Esophagus muscularis mucosa (tissue), 4 donors: ENCODE results near the gene DOCK4. TPM values are rescaled to one million over a fixed set of nuclear protein-coding genes. Genes with fewer than 3 reads are reported as not detected.
"Not testable (repeated sequence)": the region's sequence is repeated elsewhere in the genome, so short reads cannot be mapped to it uniquely, and the experiment has no call there.

ENCODE experiments used
- DNase-seq: peaks from one replicate; pipeline ENCODE4 v3.0.0-alpha.2; 2017; ENCODE audit errors: extremely low spot score
- H3K27ac ChIP-seq, 4 donors: fragments of 200-600 bp; sonication (generic); replicated peaks in 1 of 4; 1 replicate in 3 of 4; 2 replicates in 1 of 4; pipeline ENCODE4 v1.5.1; 2016 to 2019; ENCODE audit warnings: mild to moderate bottlenecking in 1 of 4
- H3K27me3 ChIP-seq, 4 donors: fragments of 200-600 bp; sonication (generic); one replicate each; pipeline versions ENCODE4 v1.5.1 to v1.6.0; 2016 to 2019
- H3K36me3 ChIP-seq, 4 donors: fragments of 200-600 bp; sonication (generic); one replicate each; pipeline ENCODE4 v1.5.1; 2016 to 2019
- H3K4me1 ChIP-seq, 4 donors: fragments of 200-600 bp; sonication (generic); one replicate each; pipeline ENCODE4 v1.5.1; 2016 to 2019
- H3K4me3 ChIP-seq, 4 donors: fragments of 200-600 bp; sonication (generic); 1 replicate in 2 of 4; 2 replicates in 2 of 4; pipeline ENCODE4 v1.5.1; 2016 to 2019; ENCODE audit warnings: mild to moderate bottlenecking in 4 of 4, moderate library complexity in 1 of 4
- H3K9me3 ChIP-seq, 4 donors: fragments of 200-600 bp; sonication (generic); 1 replicate in 3 of 4; 2 replicates in 1 of 4; pipeline ENCODE4 v1.5.1; 2016 to 2019
- EP300 ChIP-seq: sonication (generic); formaldehyde crosslinking; IDR thresholded peaks from one replicate; pipeline ENCODE4 v1.6.1; 2017; ENCODE audit warnings: antibody characterized with exemption
- POLR2A ChIP-seq: fragments of 450-650 bp; IDR thresholded peaks from one replicate; pipeline ENCODE4 v1.6.1; 2017; ENCODE audit warnings: antibody characterized with exemption, moderate library complexity, mild to moderate bottlenecking, low read depth
- POLR2AphosphoS5 ChIP-seq, 2 donors: sonication (generic); formaldehyde crosslinking; IDR thresholded peaks; one replicate each; pipeline ENCODE4 v1.6.1; 2017; ENCODE audit warnings: antibody characterized with exemption in 2 of 2
- whole genome bisulfite sequencing: methylation state at CpG from one replicate; pipeline ENCODE4 v1.1.5; 2018; 5-methylcytosine and 5-hydroxymethylcytosine counted together
- intact Hi-C: fragments of 100-400 bp; cut with DNase I; formaldehyde crosslinking; loops from one replicate; pipeline ENCODE4 v1.15.1; 2023
- total RNA-seq, 4 donors: library from RNA; depleted of rRNA; stranded (reverse); fragments of >200 nt; gene quantifications; one replicate each; pipeline versions ENCODE4 v1.1.0 to v1.2.1, GENCODE V29; 2016
- TF ChIP-seq, protein P1 (sequence below), 3 experiments: fragments of 200-600 bp in 2 of 3; fragments of 450-650 bp in 1 of 3; sonication (generic) in 2 of 3; IDR thresholded peaks; one replicate each; pipeline ENCODE4 v1.5.1; 2017 to 2019; ENCODE audit warnings: antibody characterized with exemption in 3 of 3, mild to moderate bottlenecking in 2 of 3, moderate library complexity in 1 of 3

Gene DOCK4
- total RNA-seq, 4 donors from 2014 or later = 14.0 to 25.3 (median 18.8) TPM

DNA sequence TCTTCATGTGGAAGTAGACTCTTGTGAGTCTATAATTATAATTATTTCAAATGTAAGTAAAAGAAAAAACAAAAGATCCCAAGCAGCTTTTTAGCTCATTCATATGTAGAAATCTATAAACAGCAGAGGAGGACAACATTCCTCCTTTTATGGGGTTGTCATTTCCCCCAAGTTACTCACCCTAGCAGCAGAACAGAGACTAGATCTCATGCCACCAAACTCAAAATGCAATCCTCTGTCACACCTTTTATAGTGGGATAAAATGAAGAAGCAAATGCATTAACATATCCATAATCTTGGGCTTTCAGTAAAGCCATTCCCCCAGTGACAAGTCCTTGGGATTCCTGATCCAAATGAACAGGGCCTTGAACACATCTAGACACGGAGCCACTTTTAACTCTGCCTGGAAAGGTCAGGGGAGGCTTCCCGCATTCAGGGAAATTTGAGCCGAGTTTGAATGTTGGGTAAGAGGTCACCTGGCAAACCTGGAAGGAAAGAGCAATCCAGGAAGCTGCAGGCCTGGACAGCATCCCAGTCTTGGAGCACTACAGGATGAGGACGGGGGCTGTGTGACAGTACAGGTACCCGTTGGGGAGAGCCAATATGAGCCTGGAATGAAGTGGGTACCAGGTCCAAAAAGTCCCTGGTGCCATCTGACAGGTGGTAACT lies 76.4 kb downstream of the DOCK4 start:
- Histone ChIP-seq H3K9me3 (no peaks in the 10 kb centered on the region), H3K4me3 (no peak overlapping the region), H3K27me3 (no peaks in the 10 kb centered on the region), H3K27ac (peak overlapping the region in 2 of 4 donors; percentile 13 to 24), H3K36me3 (no peaks in the 10 kb centered on the region), H3K4me1 (peaks cover 25 to 40% (median 31%) of the 10 kb centered on the region in 4 donors)
- no peak for DNase-seq
- intact Hi-C loops = loop anchor here (10.0 kb wide), 1 partner anchor 75 kb away; the partner anchor contains the start of genes DOCK4 and ZNF277
- TF ChIP-seq, protein P1, sequence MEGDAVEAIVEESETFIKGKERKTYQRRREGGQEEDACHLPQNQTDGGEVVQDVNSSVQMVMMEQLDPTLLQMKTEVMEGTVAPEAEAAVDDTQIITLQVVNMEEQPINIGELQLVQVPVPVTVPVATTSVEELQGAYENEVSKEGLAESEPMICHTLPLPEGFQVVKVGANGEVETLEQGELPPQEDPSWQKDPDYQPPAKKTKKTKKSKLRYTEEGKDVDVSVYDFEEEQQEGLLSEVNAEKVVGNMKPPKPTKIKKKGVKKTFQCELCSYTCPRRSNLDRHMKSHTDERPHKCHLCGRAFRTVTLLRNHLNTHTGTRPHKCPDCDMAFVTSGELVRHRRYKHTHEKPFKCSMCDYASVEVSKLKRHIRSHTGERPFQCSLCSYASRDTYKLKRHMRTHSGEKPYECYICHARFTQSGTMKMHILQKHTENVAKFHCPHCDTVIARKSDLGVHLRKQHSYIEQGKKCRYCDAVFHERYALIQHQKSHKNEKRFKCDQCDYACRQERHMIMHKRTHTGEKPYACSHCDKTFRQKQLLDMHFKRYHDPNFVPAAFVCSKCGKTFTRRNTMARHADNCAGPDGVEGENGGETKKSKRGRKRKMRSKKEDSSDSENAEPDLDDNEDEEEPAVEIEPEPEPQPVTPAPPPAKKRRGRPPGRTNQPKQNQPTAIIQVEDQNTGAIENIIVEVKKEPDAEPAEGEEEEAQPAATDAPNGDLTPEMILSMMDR (IDR thresholded peaks at IDR 0.05) = no peak
- peak in 1 of 2 donors; percentile 18 for TF ChIP-seq POLR2AphosphoS5 (IDR thresholded peaks at IDR 0.05)
- WGBS = 35% methylated on average over 5 of the region's 5 CpGs

DNA sequence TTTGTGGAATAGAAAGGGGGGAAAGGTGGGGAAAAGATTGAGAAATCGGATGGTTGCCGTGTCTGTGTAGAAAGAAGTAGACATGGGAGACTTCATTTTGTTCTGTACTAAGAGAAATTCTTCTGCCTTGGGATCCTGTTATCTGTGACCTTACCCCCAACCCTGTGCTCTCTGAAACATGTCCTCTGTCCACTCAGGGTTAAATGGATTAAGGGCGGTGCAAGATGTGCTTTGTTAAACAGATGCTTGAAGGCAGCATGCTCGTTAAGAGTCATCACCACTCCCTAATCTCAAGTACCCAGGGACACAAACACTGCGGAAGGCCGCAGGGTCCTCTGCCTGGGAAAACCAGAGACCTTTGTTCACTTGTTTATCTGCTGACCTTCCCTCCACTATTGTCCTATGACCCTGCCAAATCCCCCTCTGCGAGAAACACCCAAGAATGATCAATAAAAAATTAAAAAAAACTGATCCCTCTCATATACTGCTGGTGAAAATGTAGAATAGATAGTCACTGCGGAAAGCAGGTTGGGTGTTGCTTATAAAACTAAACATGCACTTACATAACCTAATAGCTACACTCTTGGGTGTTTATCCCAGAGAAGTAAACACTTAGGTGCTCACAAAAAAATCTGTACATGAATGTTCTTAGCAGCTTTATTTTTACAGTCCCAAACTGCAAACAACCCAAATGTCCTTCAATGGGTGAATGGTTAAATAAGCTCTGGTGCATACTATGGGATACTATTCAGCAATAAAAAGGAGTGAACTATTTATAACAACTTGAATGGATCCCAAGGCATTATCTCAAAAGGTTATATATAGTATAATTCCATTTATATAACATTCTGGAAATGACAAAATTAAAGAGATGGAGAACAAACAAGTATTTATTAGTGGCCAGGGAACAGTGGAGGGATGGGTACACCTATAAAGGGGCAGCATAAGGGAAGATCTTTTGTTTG lies 77.5 kb downstream of the DOCK4 start:
- DNase-seq, H3K27ac ChIP-seq, H3K27me3 ChIP-seq, H3K4me3 ChIP-seq, intact Hi-C loops, H3K9me3 ChIP-seq, H3K36me3 ChIP-seq: not testable (repeated sequence)
- 84% methylated on average over 8 of the region's 8 CpGs for WGBS
- H3K4me1 ChIP-seq = peaks cover 25 to 40% (median 31%) of the 10 kb centered on the region in 4 donors

DNA sequence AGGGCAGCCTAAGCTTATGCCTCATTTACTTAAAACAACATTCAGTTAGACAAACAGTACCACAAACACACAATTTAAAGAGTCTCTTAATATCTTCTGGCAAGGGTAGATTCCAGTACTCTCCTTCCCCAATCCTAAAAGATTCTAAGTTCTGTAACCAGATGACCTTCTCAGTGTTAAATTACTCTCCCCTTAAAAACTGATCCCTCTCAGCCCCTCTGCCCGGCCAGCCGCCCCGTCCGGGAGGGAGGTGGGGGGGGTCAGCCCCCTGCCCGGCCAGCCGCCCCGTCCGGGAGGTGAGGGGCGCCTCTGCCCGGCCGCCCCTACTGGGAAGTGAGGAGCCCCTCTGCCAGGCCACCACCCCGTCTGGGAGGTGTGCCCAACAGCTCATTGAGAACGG lies 78.2 kb downstream of the DOCK4 start:
- intact Hi-C loops, DNase-seq, H3K36me3 ChIP-seq, H3K4me3 ChIP-seq, H3K9me3 ChIP-seq, H3K27ac ChIP-seq, H3K27me3 ChIP-seq: not testable (repeated sequence)
- WGBS = 93% methylated on average over 13 of the region's 13 CpGs
- H3K4me1 ChIP-seq = peaks cover 25 to 38% (median 31%) of the 10 kb centered on the region in 4 donors

DNA sequence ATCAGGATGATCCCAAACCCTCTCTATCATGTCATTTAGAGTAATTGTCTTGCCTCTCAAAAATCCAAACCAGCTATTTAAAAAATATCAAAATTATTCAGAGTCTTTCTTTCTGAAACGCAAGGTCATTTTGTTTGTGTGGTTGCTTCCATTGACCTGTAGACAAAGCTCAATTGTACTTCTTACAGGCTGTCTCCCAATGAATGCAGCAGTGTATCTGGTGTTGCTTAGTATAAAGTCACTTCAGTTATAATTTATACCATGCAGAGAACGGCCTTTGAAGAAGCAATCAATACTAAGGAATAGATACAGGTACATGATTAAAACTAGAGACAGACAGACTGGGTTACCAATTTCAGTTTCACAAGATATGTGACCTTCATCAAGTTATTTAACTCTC lies 80.9 kb downstream of the DOCK4 start:
- WGBS = 92% methylated on average over 2 of the region's 2 CpGs
- no peak for DNase-seq
- H3K27ac ChIP-seq = no peak overlapping the region
- no peak for TF ChIP-seq POLR2A
- no peak for TF ChIP-seq POLR2AphosphoS5 (IDR thresholded peaks at IDR 0.05)
- TF ChIP-seq EP300 = no peak
- TF ChIP-seq, protein P1 (IDR thresholded peaks at IDR 0.05) = no peak
- H3K27me3 ChIP-seq = no peaks in the 10 kb centered on the region
- intact Hi-C loops = no loop called here
- H3K4me1 ChIP-seq = peaks cover 8 to 16% (median 15%) of the 10 kb centered on the region in 4 donors
- no peaks in the 10 kb centered on the region for H3K9me3 ChIP-seq
- H3K36me3 ChIP-seq = no peaks in the 10 kb centered on the region
- no peak overlapping the region for H3K4me3 ChIP-seq

DNA sequence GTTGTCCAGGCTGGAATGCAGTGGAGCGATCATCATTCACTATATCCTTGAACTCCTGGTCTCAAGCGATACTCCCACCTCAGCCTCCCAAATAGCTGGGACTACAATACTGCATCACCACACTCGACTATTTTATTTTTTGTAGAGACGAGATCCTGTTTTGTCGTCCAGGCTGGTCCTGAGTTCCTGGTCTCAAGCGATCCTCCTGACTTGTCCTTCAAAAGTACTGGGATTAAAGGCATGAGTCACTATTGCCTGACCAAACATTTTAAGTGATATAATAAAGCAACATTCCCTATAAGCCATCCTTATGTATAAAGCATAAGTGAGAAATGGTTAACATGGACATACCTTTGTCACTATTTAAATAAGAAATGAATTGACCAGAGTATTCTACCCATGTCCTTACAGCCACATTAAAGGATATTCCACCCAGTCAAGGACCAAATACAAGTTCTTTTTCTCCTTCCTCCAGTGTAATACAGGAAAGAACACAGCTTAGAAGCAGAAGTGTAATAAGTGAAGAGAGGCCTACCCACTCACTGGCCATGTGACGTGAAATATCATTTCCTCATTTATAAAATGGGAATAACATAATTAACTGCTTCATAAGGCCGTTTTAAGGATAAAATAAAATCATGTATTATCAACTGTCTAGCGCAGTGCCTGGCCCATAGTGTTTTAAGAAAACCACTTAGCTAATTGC lies 82.0 kb downstream of the DOCK4 start:
- Histone ChIP-seq H3K4me3 (no peak overlapping the region), H3K27me3 (no peaks in the 10 kb centered on the region), H3K27ac (no peak overlapping the region), H3K9me3 (no peaks in the 10 kb centered on the region), H3K36me3 (no peaks in the 10 kb centered on the region), H3K4me1 (peaks cover 0 to 7% (median 5%) of the 10 kb centered on the region in 4 donors)
- DNase-seq = no peak
- intact Hi-C loops = no loop called here
- TF ChIP-seq POLR2A (no peak), EP300 (no peak), POLR2AphosphoS5 (IDR thresholded peaks at IDR 0.05) (no peak)
- TF ChIP-seq, protein P1 (IDR thresholded peaks at IDR 0.05) = no peak
- 91% methylated on average over 9 of the region's 9 CpGs for WGBS
